ENCODE measurements around the gene BUD31. TPM values are rescaled to one million over a fixed set of nuclear protein-coding genes. Genes with fewer than 3 reads are reported as not detected.
A peak's percentile ranks its signal among the peaks of the same experiment; 100 is the strongest.
"Not testable (repeated sequence)": the region's sequence is repeated elsewhere in the genome, so short reads cannot be mapped to it uniquely, and the experiment has no call there.

Gene BUD31
- total and polyA plus RNA-seq, 10 of the 15 experiments (the other 5 are each of a cell fraction or from before 2014, with no cell fraction given), result 74.2 to 317 (median 130) TPM

- WGBS (ENCODE audit: insufficient coverage, insufficient replicate concordance, low lambda C conversion rate, missing lambda C conversion rate), result 81% methylated on average over 13 of the region's 13 CpGs
- H4K20me1 ChIP-seq (ENCODE audit: control insufficient read depth, insufficient read depth); in situ Hi-C loops (cut with MboI); H3K27ac ChIP-seq (ENCODE audit: control insufficient read depth, insufficient read depth); H3K4me3 ChIP-seq; DNase-seq (ENCODE audit: low read depth, low spot score); H3K79me2 ChIP-seq (ENCODE audit: control insufficient read depth, insufficient read depth, low read length); H3K9me3 ChIP-seq (replicated peaks; ENCODE audit: control insufficient read depth, insufficient read depth, low read length); intact Hi-C loops (cut with micrococcal nuclease; ENCODE audit: unreplicated experiment); POLR2A ChIA-PET; H2AFZ ChIP-seq (ENCODE audit: control insufficient read depth, low read depth, low read length); RAD21 ChIA-PET (ENCODE audit: unreplicated experiment); H3K9ac ChIP-seq (ENCODE audit: control insufficient read depth, insufficient read depth, low read length); H3K27me3 ChIP-seq (replicated peaks in 1 of 2; ENCODE audit: control insufficient read depth in 2 of 2, insufficient read depth in 2 of 2, low read length in 1 of 2); FAIRE-seq; ATAC-seq; SMC1A ChIA-PET (ENCODE audit: uncharacterized antibody, unreplicated experiment); H3K4me2 ChIP-seq (ENCODE audit: control insufficient read depth, insufficient read depth); CTCF ChIA-PET; H3K4me1 ChIP-seq (ENCODE audit: control insufficient read depth, insufficient read depth, low read length): not testable (repeated sequence)
- peaks cover 12 to 13% of the 10 kb centered on the region in 2 experiments for H3K36me3 ChIP-seq (ENCODE audit: control insufficient read depth in 2 of 2, insufficient read depth in 2 of 2, low read length in 1 of 2)
- BruUV-seq (replicated peaks), result TSS peak; percentile 38
Observed at GRCh38 chr7:99431756-99432540, 23.2 kb downstream of the BUD31 start.

DNA sequence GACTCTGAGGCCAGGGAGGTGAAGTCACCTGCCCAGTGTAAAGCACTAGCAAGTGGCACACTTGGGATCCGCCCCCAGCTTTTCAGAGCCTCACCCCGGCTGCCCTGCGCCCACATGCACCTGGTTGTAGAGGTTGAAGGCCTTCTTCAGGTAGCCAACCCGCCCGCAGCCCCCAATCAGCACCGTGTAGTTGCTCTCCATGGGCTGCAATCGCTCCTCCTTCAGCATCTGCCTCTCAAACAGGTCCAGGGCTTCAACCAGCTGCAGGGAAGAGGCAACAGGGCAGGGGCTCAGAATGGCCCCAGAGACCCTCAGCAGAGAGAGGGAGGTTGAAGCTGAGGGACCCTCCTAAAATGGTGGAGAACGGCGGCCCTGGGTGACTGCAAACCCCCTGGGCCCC, 24.4 kb downstream of the BUD31 start:
- ChIA-PET CTCF (no interaction called here), POLR2A (interaction anchor here (0.7 kb wide), 1 partner anchor 16 kb away, joined by 6 read pairs; no protein-coding TSS in a partner anchor), RAD21 (ENCODE audit: unreplicated experiment) (no interaction called here), SMC1A (ENCODE audit: uncharacterized antibody, unreplicated experiment) (no interaction called here)
- Histone ChIP-seq H3K27me3 (replicated peaks in 1 of 2; ENCODE audit: control insufficient read depth in 2 of 2, insufficient read depth in 2 of 2, low read length in 1 of 2) (no peaks in the 10 kb centered on the region), H3K4me1 (ENCODE audit: control insufficient read depth, insufficient read depth, low read length) (peaks cover 4% of the 10 kb centered on the region), H3K79me2 (ENCODE audit: control insufficient read depth, insufficient read depth, low read length) (peaks cover 14% of the 10 kb centered on the region), H3K36me3 (ENCODE audit: control insufficient read depth in 2 of 2, insufficient read depth in 2 of 2, low read length in 1 of 2) (peaks cover 12 to 13% of the 10 kb centered on the region in 2 experiments), H3K9ac (ENCODE audit: control insufficient read depth, insufficient read depth, low read length) (no peak overlapping the region), H3K9me3 (replicated peaks; ENCODE audit: control insufficient read depth, insufficient read depth, low read length) (no peaks in the 10 kb centered on the region), H3K4me3 (no peak overlapping the region), H3K27ac (ENCODE audit: control insufficient read depth, insufficient read depth) (no peak overlapping the region), H4K20me1 (ENCODE audit: control insufficient read depth, insufficient read depth) (no peaks in the 10 kb centered on the region), H2AFZ (ENCODE audit: control insufficient read depth, low read depth, low read length) (no peak overlapping the region), H3K4me2 (ENCODE audit: control insufficient read depth, insufficient read depth) (no peak overlapping the region)
- FAIRE-seq (no peak), ATAC-seq (no peak), DNase-seq (ENCODE audit: low read depth, low spot score) (no peak)
- WGBS (ENCODE audit: insufficient coverage, insufficient replicate concordance, low lambda C conversion rate, missing lambda C conversion rate), result 86% methylated on average over 6 of the region's 9 CpGs
- intact Hi-C loops (cut with micrococcal nuclease; ENCODE audit: unreplicated experiment), result no loop called here
- no TSS peak for BruUV-seq (replicated peaks)
- in situ Hi-C loops (cut with MboI), result no loop called here
- TF ChIP-seq BCL11A (IDR thresholded peaks at IDR 0.05; ENCODE audit: low read depth, low read length) (no peak), ESRRA (IDR thresholded peaks at IDR 0.05; ENCODE audit: low read length) (no peak), FOXK2 (IDR thresholded peaks at IDR 0.05) (no peak), RELA (IDR thresholded peaks at IDR 0.05; ENCODE audit: borderline replicate concordance, partially characterized antibody) (no peak), WRNIP1 (IDR thresholded peaks at IDR 0.05; ENCODE audit: borderline replicate concordance, low read depth, low read length) (no peak), ZNF687 (IDR thresholded peaks at IDR 0.05) (no peak), NR2F1 (conservative IDR thresholded peaks at IDR 0.05) (no peak)
- TF ChIP-seq, protein P1, sequence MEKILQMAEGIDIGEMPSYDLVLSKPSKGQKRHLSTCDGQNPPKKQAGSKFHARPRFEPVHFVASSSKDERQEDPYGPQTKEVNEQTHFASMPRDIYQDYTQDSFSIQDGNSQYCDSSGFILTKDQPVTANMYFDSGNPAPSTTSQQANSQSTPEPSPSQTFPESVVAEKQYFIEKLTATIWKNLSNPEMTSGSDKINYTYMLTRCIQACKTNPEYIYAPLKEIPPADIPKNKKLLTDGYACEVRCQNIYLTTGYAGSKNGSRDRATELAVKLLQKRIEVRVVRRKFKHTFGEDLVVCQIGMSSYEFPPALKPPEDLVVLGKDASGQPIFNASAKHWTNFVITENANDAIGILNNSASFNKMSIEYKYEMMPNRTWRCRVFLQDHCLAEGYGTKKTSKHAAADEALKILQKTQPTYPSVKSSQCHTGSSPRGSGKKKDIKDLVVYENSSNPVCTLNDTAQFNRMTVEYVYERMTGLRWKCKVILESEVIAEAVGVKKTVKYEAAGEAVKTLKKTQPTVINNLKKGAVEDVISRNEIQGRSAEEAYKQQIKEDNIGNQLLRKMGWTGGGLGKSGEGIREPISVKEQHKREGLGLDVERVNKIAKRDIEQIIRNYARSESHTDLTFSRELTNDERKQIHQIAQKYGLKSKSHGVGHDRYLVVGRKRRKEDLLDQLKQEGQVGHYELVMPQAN (conservative IDR thresholded peaks at IDR 0.05), result no peak
- TF ChIP-seq, protein P2, sequence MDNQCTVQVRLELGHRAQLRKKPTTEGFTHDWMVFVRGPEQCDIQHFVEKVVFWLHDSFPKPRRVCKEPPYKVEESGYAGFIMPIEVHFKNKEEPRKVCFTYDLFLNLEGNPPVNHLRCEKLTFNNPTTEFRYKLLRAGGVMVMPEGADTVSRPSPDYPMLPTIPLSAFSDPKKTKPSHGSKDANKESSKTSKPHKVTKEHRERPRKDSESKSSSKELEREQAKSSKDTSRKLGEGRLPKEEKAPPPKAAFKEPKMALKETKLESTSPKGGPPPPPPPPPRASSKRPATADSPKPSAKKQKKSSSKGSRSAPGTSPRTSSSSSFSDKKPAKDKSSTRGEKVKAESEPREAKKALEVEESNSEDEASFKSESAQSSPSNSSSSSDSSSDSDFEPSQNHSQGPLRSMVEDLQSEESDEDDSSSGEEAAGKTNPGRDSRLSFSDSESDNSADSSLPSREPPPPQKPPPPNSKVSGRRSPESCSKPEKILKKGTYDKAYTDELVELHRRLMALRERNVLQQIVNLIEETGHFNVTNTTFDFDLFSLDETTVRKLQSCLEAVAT (IDR thresholded peaks at IDR 0.05), result no peak
